ENCODE results near the gene HOXB1. TPM values are rescaled to one million over a fixed set of nuclear protein-coding genes. Genes with fewer than 3 reads are reported as not detected.
A peak's percentile ranks its signal among the peaks of the same experiment; 100 is the strongest.

Gene HOXB1
- total RNA-seq, 6 donors from 2014 or later = not detected

DNA sequence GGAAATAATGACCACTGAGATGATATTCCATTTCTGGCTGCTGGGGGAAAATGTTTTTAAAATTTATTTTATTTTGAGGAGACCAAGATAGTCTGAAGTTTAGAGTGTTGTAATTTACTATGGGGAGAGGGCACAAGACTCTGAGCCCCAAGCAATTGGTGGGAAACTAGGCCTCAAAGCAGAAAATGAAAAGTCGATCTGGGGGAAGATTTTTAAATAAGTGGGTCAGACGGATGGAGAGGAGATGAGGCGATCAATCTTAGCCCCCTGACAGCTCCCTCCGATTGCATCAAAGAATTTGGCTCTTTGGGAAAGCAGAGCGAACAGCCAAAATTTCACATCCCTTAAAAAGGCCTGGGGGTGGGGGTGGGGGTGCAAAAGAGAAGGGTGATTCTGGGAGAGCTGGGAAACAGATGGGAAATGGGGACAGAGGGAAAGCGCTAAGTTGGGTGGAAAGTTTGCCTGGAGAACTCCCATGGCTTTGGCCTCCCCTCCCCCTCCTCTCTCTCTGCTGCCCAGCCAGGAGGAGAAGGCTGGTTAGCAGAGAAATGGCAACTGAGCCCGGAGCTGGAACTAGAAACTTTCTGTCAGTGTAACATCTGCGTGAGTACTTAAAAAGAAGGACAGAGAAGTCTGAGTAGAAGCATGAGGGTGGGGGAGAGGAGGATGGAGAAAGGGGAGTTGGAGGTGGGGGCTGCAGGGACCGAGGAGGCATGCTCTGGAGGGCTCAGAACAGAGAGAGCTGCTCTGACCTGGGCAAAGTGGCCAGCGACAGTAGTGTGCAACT, 15.5 kb upstream of the HOXB1 start:
- Histone ChIP-seq H3K36me3 (no peaks in the 10 kb centered on the region), H3K9me3 (no peaks in the 10 kb centered on the region), H3K4me3 (peak overlapping the region in 1 of 4 donors; percentile 8), H3K4me1 (peaks cover 14 to 40% (median 19%) of the 10 kb centered on the region in 4 donors), H3K27ac (peak overlapping the region in 3 of 4 donors; percentile 55 to 81 (median 69)), H3K27me3 (peaks cover 0 to 43% (median 26%) of the 10 kb centered on the region in 4 donors)
- WGBS, 2 donors = 45 to 46% methylated on average over 10 of the region's 10 CpGs
- DNase-seq = no peak
- ATAC-seq (ENCODE audit: low FRiP score in 2 of 2) = no peak
- TF ChIP-seq POLR2A (IDR thresholded peaks at IDR 0.05) (no peak), EP300 (IDR thresholded peaks at IDR 0.05) (no peak), POLR2AphosphoS5 (IDR thresholded peaks at IDR 0.05) (no peak)
- TF ChIP-seq, protein P1, sequence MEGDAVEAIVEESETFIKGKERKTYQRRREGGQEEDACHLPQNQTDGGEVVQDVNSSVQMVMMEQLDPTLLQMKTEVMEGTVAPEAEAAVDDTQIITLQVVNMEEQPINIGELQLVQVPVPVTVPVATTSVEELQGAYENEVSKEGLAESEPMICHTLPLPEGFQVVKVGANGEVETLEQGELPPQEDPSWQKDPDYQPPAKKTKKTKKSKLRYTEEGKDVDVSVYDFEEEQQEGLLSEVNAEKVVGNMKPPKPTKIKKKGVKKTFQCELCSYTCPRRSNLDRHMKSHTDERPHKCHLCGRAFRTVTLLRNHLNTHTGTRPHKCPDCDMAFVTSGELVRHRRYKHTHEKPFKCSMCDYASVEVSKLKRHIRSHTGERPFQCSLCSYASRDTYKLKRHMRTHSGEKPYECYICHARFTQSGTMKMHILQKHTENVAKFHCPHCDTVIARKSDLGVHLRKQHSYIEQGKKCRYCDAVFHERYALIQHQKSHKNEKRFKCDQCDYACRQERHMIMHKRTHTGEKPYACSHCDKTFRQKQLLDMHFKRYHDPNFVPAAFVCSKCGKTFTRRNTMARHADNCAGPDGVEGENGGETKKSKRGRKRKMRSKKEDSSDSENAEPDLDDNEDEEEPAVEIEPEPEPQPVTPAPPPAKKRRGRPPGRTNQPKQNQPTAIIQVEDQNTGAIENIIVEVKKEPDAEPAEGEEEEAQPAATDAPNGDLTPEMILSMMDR (IDR thresholded peaks at IDR 0.05) = no peak

- no peaks in the 10 kb centered on the region for H3K36me3 ChIP-seq
Observed at GRCh38 chr17:48545539-48545938, 14.7 kb upstream of the HOXB1 start.

DNA sequence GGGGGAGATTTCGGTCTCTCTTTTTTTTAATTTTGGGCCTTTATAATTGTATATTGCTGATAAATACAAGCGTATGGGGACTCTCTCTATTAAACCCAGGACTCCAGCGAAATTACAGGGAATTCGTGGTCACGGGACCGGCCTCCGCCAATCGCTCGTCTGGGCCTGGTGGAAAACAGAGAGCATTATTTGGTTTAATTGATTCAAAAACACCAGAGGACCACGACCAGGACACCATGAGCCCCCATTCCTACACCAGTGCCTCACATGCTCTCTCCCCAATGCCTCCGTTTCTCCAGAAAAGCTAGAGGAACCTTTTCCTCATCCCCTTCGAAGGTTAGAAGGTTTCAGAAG, 14.2 kb upstream of the HOXB1 start, which contains the start of gene HOXB2:
Gene HOXB2, minus strand, starts transcription at position 88 of the 354 bp plus-strand sequence. CDS start 198 bp downstream, outside the sequence.
- no peaks in the 10 kb centered on the region for H3K9me3 ChIP-seq
- ATAC-seq (ENCODE audit: low FRiP score in 2 of 2) = no peak
- H3K27me3 ChIP-seq = peaks cover 0 to 41% (median 22%) of the 10 kb centered on the region in 4 donors
- H3K4me3 ChIP-seq = peak within 1 kb of the TSS in 3 of 4 donors; percentile 42 to 60 (median 53)
- peaks cover 12 to 29% (median 18%) of the 10 kb centered on the region in 4 donors for H3K4me1 ChIP-seq
- H3K36me3 ChIP-seq = no peaks in the 10 kb centered on the region
- peak within 1 kb of the TSS; percentile 81 to 90 (median 88) for H3K27ac ChIP-seq
- WGBS, 2 donors = 25 to 30% methylated on average over 12 of the region's 12 CpGs
- no peak for DNase-seq
- TF ChIP-seq POLR2AphosphoS5 (IDR thresholded peaks at IDR 0.05) = no peak
- TF ChIP-seq POLR2A (IDR thresholded peaks at IDR 0.05) = no peak
- no peak for TF ChIP-seq EP300 (IDR thresholded peaks at IDR 0.05)
- TF ChIP-seq, protein P1 (IDR thresholded peaks at IDR 0.05) = no peak

More at GRCh38 chr17:48545539-48545938, 14.7 kb upstream of the HOXB1 start:
- DNase-seq = no peak
- no peak for ATAC-seq (ENCODE audit: low FRiP score in 2 of 2)
- H3K4me3 ChIP-seq = no peak overlapping the region
- 75 to 100% methylated on average over 1 of the region's 1 CpG for WGBS, 2 donors
- TF ChIP-seq, protein P1 (IDR thresholded peaks at IDR 0.05) = no peak
- TF ChIP-seq POLR2A (IDR thresholded peaks at IDR 0.05) = no peak
- no peak for TF ChIP-seq EP300 (IDR thresholded peaks at IDR 0.05)
- no peak for TF ChIP-seq POLR2AphosphoS5 (IDR thresholded peaks at IDR 0.05)
- peaks cover 14 to 32% (median 19%) of the 10 kb centered on the region in 4 donors for H3K4me1 ChIP-seq
- H3K9me3 ChIP-seq = no peaks in the 10 kb centered on the region
- H3K27me3 ChIP-seq = peaks cover 0 to 44% (median 24%) of the 10 kb centered on the region in 4 donors
- H3K27ac ChIP-seq = peak overlapping the region; percentile 81 to 90 (median 88)

DNA sequence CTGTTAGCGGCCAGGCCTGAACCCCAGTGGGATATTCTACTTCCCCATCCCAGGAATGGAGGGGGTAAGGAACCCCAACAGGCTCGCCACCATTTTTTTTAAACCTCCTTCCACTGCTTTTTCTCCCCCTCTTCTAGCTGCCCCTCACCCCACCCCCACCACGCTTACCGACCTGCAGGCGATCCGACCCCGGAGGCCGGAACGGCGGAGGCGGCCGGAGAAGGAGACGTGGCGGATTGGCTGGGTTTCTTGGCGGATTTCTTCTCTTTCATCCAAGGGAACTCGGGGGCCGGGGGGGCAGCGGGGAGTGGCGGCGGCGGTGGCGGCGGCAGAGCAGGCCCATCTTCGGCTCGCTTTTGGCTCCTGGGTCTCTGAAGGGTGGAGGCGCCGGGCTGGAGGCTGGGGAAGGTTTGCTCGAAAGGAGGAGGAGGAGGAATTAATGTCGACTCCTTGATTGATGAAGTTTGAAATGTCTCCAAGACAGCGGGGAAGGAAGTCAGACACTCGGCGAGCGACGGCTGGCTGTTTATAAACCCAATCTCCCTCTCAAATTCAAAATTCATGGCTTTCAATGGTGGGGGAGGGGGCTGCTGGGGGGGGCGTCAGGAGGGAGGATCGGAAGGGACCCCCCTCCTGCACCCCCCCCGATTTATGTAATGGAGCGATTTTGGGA, 13.7 kb upstream of the HOXB1 start:
- Histone ChIP-seq H3K4me1 (peaks cover 12 to 29% (median 18%) of the 10 kb centered on the region in 4 donors), H3K36me3 (no peaks in the 10 kb centered on the region), H3K27me3 (peaks cover 0 to 41% (median 22%) of the 10 kb centered on the region in 4 donors), H3K4me3 (peak overlapping the region in 3 of 4 donors; percentile 42 to 60 (median 53)), H3K27ac (peak overlapping the region; percentile 81 to 90 (median 88)), H3K9me3 (no peaks in the 10 kb centered on the region)
- DNase-seq = peak in 1 of 2 donors; percentile 94
- WGBS, 2 donors = 4 to 10% methylated on average over 31 to 36 of the region's 38 CpGs
- TF ChIP-seq POLR2A (IDR thresholded peaks at IDR 0.05) (peak in 1 of 4 donors; percentile 29), POLR2AphosphoS5 (IDR thresholded peaks at IDR 0.05) (peak in 1 of 2 donors; percentile 37)
- TF ChIP-seq, protein P1 (IDR thresholded peaks at IDR 0.05) = no peak
- peak; percentile 41 to 85 for ATAC-seq (ENCODE audit: low FRiP score in 2 of 2)

Measured in upper lobe of left lung (tissue), 6 donors.